ENCODE data around the gene APC2.
"Not testable (repeated sequence)": the region's sequence is repeated elsewhere in the genome, so short reads cannot be mapped to it uniquely, and the experiment has no call there.

Gene APC2

GRCh38 chr19:1470305-1471009 lies 20.5 kb downstream of the APC2 start:
- Histone ChIP-seq H3K4me3 (ENCODE audit: low read depth, low read length) (peak overlapping the region; percentile 44), H3K9me3 (ENCODE audit: control insufficient read depth, insufficient read depth, low read length) (no peaks in the 10 kb centered on the region), H3K4me1 (ENCODE audit: control insufficient read depth, insufficient read depth, low read length) (peaks cover 8% of the 10 kb centered on the region), H3K27ac (ENCODE audit: low read depth, low read length) (no peak overlapping the region), H3K27me3 (ENCODE audit: control insufficient read depth, insufficient read depth, low read length) (peaks cover 78% of the 10 kb centered on the region), H3K9ac (ENCODE audit: low read depth, low read length) (no peak overlapping the region), H3K36me3 (ENCODE audit: control insufficient read depth, insufficient read depth, low read length) (peaks cover 5% of the 10 kb centered on the region; the same call in 1 of the 2 replicates)

- peak overlapping the region; percentile 44 for H3K4me3 ChIP-seq (ENCODE audit: low read depth, low read length)
- no peaks in the 10 kb centered on the region for H3K9me3 ChIP-seq (ENCODE audit: control insufficient read depth, insufficient read depth, low read length)
- peaks cover 5% of the 10 kb centered on the region; the same call in 1 of the 2 replicates for H3K36me3 ChIP-seq (ENCODE audit: control insufficient read depth, insufficient read depth, low read length)
- peaks cover 8% of the 10 kb centered on the region for H3K4me1 ChIP-seq (ENCODE audit: control insufficient read depth, insufficient read depth, low read length)
- H3K27me3 ChIP-seq (ENCODE audit: control insufficient read depth, insufficient read depth, low read length) = peaks cover 72% of the 10 kb centered on the region
- no peak overlapping the region for H3K9ac ChIP-seq (ENCODE audit: low read depth, low read length)
- H3K27ac ChIP-seq (ENCODE audit: low read depth, low read length) = no peak overlapping the region
Measured at GRCh38 chr19:1471010-1471514, 21.1 kb downstream of the APC2 start.

- H3K27ac ChIP-seq (ENCODE audit: low read depth, low read length) = no peak overlapping the region
Measured at GRCh38 chr19:1471515-1472160, 21.7 kb downstream of the APC2 start.

GRCh38 chr19:1472231-1473084 lies 22.5 kb downstream of the APC2 start:
- Histone ChIP-seq H3K27ac (ENCODE audit: low read depth, low read length) (no peak overlapping the region), H3K4me1 (ENCODE audit: control insufficient read depth, insufficient read depth, low read length) (peaks cover 8% of the 10 kb centered on the region), H3K9ac (ENCODE audit: low read depth, low read length) (no peak overlapping the region), H3K9me3 (ENCODE audit: control insufficient read depth, insufficient read depth, low read length) (no peaks in the 10 kb centered on the region), H3K36me3 (ENCODE audit: control insufficient read depth, insufficient read depth, low read length) (peaks cover 15% of the 10 kb centered on the region), H3K27me3 (ENCODE audit: control insufficient read depth, insufficient read depth, low read length) (peaks cover 58% of the 10 kb centered on the region), H3K4me3 (ENCODE audit: low read depth, low read length) (no peak overlapping the region)

More at GRCh38 chr19:1471515-1472160, 21.7 kb downstream of the APC2 start:
- H3K27me3 ChIP-seq (ENCODE audit: control insufficient read depth, insufficient read depth, low read length) = peaks cover 66% of the 10 kb centered on the region
- H3K9me3 ChIP-seq (ENCODE audit: control insufficient read depth, insufficient read depth, low read length) = no peaks in the 10 kb centered on the region
- peaks cover 8% of the 10 kb centered on the region for H3K4me1 ChIP-seq (ENCODE audit: control insufficient read depth, insufficient read depth, low read length)
- peaks cover 10% of the 10 kb centered on the region; the same call in 1 of the 2 replicates for H3K36me3 ChIP-seq (ENCODE audit: control insufficient read depth, insufficient read depth, low read length)
- no peak overlapping the region for H3K9ac ChIP-seq (ENCODE audit: low read depth, low read length)
- H3K4me3 ChIP-seq (ENCODE audit: low read depth, low read length) = no peak overlapping the region; the same call in 1 of the 2 replicates

GRCh38 chr19:1473085-1473851 lies 23.3 kb downstream of the APC2 start:
- H3K4me3 ChIP-seq (ENCODE audit: low read depth, low read length) = no peak overlapping the region
- H3K36me3 ChIP-seq (ENCODE audit: control insufficient read depth, insufficient read depth, low read length) = peaks cover 16% of the 10 kb centered on the region
- no peaks in the 10 kb centered on the region for H3K9me3 ChIP-seq (ENCODE audit: control insufficient read depth, insufficient read depth, low read length)
- H3K27me3 ChIP-seq (ENCODE audit: control insufficient read depth, insufficient read depth, low read length) = peaks cover 50% of the 10 kb centered on the region
- H3K27ac ChIP-seq (ENCODE audit: low read depth, low read length) = no peak overlapping the region
- H3K4me1 ChIP-seq (ENCODE audit: control insufficient read depth, insufficient read depth, low read length) = peaks cover 8% of the 10 kb centered on the region
- no peak overlapping the region for H3K9ac ChIP-seq (ENCODE audit: low read depth, low read length)

- H3K9ac ChIP-seq (ENCODE audit: low read depth, low read length) = no peak overlapping the region
- peaks cover 16% of the 10 kb centered on the region for H3K36me3 ChIP-seq (ENCODE audit: control insufficient read depth, insufficient read depth, low read length)
- H3K27ac ChIP-seq (ENCODE audit: low read depth, low read length) = no peak overlapping the region
- H3K4me1 ChIP-seq (ENCODE audit: control insufficient read depth, insufficient read depth, low read length) = peaks cover 8% of the 10 kb centered on the region
- H3K9me3 ChIP-seq (ENCODE audit: control insufficient read depth, insufficient read depth, low read length) = no peaks in the 10 kb centered on the region
- peaks cover 41% of the 10 kb centered on the region for H3K27me3 ChIP-seq (ENCODE audit: control insufficient read depth, insufficient read depth, low read length)
- no peak overlapping the region for H3K4me3 ChIP-seq (ENCODE audit: low read depth, low read length)
Measured at GRCh38 chr19:1474011-1474764, 24.3 kb downstream of the APC2 start.

GRCh38 chr19:1474765-1475351 lies 24.9 kb downstream of the APC2 start:
- peaks cover 8% of the 10 kb centered on the region for H3K4me1 ChIP-seq (ENCODE audit: control insufficient read depth, insufficient read depth, low read length)
- no peaks in the 10 kb centered on the region for H3K9me3 ChIP-seq (ENCODE audit: control insufficient read depth, insufficient read depth, low read length)
- no peak overlapping the region for H3K9ac ChIP-seq (ENCODE audit: low read depth, low read length)

GRCh38 chr19:1475751-1476437 lies 26.0 kb downstream of the APC2 start:
- Histone ChIP-seq H3K36me3 (ENCODE audit: control insufficient read depth, insufficient read depth, low read length) (peaks cover 16% of the 10 kb centered on the region), H3K27me3 (ENCODE audit: control insufficient read depth, insufficient read depth, low read length) (peaks cover 24% of the 10 kb centered on the region), H3K9ac (ENCODE audit: low read depth, low read length) (no peak overlapping the region), H3K4me1 (ENCODE audit: control insufficient read depth, insufficient read depth, low read length) (peaks cover 7% of the 10 kb centered on the region), H3K4me3 (ENCODE audit: low read depth, low read length) (no peak overlapping the region), H3K27ac (ENCODE audit: low read depth, low read length) (no peak overlapping the region), H3K9me3 (ENCODE audit: control insufficient read depth, insufficient read depth, low read length) (no peaks in the 10 kb centered on the region)

More at GRCh38 chr19:1474765-1475351, 24.9 kb downstream of the APC2 start:
- Histone ChIP-seq H3K4me3 (ENCODE audit: low read depth, low read length) (no peak overlapping the region), H3K27ac (ENCODE audit: low read depth, low read length) (no peak overlapping the region), H3K36me3 (ENCODE audit: control insufficient read depth, insufficient read depth, low read length) (peaks cover 16% of the 10 kb centered on the region), H3K27me3 (ENCODE audit: control insufficient read depth, insufficient read depth, low read length) (peaks cover 34% of the 10 kb centered on the region)

GRCh38 chr19:1477056-1477455 lies 27.1 kb downstream of the APC2 start:
- not testable (repeated sequence) for H3K27ac ChIP-seq (ENCODE audit: low read depth, low read length); H3K4me3 ChIP-seq (ENCODE audit: low read depth, low read length); H3K9me3 ChIP-seq (ENCODE audit: control insufficient read depth, insufficient read depth, low read length); H3K4me1 ChIP-seq (ENCODE audit: control insufficient read depth, insufficient read depth, low read length); H3K9ac ChIP-seq (ENCODE audit: low read depth, low read length)
- Histone ChIP-seq H3K27me3 (ENCODE audit: control insufficient read depth, insufficient read depth, low read length) (peaks cover 12% of the 10 kb centered on the region), H3K36me3 (ENCODE audit: control insufficient read depth, insufficient read depth, low read length) (peaks cover 16% of the 10 kb centered on the region)
